Panc1 (cell line): ENCODE measurements around the gene CKM. TPM values are rescaled to one million over a fixed set of nuclear protein-coding genes. Genes with fewer than 3 reads are reported as not detected.

Experiments
- ATAC-seq: fragments of 200-7000 bp; cut with Tn5 transposase; 2 replicates; pipeline ENCODE4 v1.9.1; 2020; ENCODE audit warnings: mild to moderate bottlenecking, moderate library complexity
- BruUV-seq: library from RNA; stranded (reverse); fragments of 400-500 nt; replicated peaks from 2 replicates; lab custom pipeline; 2021; lab: Mats Ljungman, UMichigan
- CTCF ChIA-PET: fragments of 300-600 bp; sonication (Branson Sonifier 250); formaldehyde crosslinking; loops from one replicate; lab custom pipeline; 2022; ENCODE audit warnings: antibody characterized with exemption; lab: Charles Lee
- POLR2A ChIA-PET: fragments of 300-600 bp; sonication (Branson Sonifier 250); formaldehyde crosslinking; loops from one replicate; lab custom pipeline; 2022; ENCODE audit warnings: antibody characterized with exemption; lab: Charles Lee
- DNase-seq: peaks from one replicate; pipeline ENCODE4 v3.0.0-alpha.2; 2010; ENCODE audit warnings: low read depth, low spot score
- H3K27ac ChIP-seq: 2 replicates; pipeline ENCODE4 v1.5.1; 2011; ENCODE audit warnings: mild to moderate bottlenecking, low read length, inconsistent platforms
- H3K27me3 ChIP-seq: fragments of 200-500 bp; sonication (Bioruptor generic); 2 replicates; pipeline ENCODE4 v1.6.0; 2014; ENCODE audit warnings: low read length, inconsistent platforms; ENCODE audit not compliant: control insufficient read depth, insufficient read depth
- H3K36me3 ChIP-seq: fragments of 200-500 bp; sonication (Bioruptor generic); 2 replicates; pipeline ENCODE4 v1.5.1; 2014; ENCODE audit warnings: inconsistent platforms, mild to moderate bottlenecking, low read length, moderate library complexity; ENCODE audit not compliant: control insufficient read depth, insufficient read depth
- H3K4me1 ChIP-seq: 2 replicates; pipeline ENCODE4 v1.5.1; 2011; ENCODE audit warnings: inconsistent platforms, mild to moderate bottlenecking, low read length, moderate library complexity; ENCODE audit not compliant: control insufficient read depth, insufficient read depth
- H3K4me3 ChIP-seq, 2 experiments: 2 replicates each; pipeline ENCODE4 v1.5.1; 2011 to 2012; ENCODE audit warnings: low read depth in 2 of 2, low read length in 2 of 2, mild to moderate bottlenecking in 2 of 2, inconsistent platforms in 1 of 2, moderate library complexity in 1 of 2
- H3K9me3 ChIP-seq: fragments of 200-500 bp; sonication (Bioruptor generic); 2 replicates; pipeline ENCODE4 v1.5.1; 2014; ENCODE audit warnings: low read depth, mild to moderate bottlenecking, inconsistent platforms, low read length, moderate library complexity; ENCODE audit not compliant: control insufficient read depth, insufficient read depth
- POLR2AphosphoS5 ChIP-seq: IDR thresholded peaks from 2 replicates; pipeline ENCODE4 v1.6.1; 2012; ENCODE audit warnings: mild to moderate bottlenecking, low read depth, low read length, moderate library complexity
- SIN3A ChIP-seq: IDR thresholded peaks from 2 replicates; pipeline ENCODE4 v1.6.1; 2012; ENCODE audit warnings: low read depth, mild to moderate bottlenecking, low read length, moderate library complexity, borderline replicate concordance; ENCODE audit not compliant: insufficient read depth
- TCF7L2 ChIP-seq: IDR thresholded peaks from 2 replicates; pipeline ENCODE4 v1.6.1; 2011; ENCODE audit warnings: mild to moderate bottlenecking, low read depth, low read length, inconsistent platforms
- in situ Hi-C: cut with HindIII; loops from 2 replicates; pipeline ENCODE4 v1.10.0; 2016; ENCODE audit warnings: low sequenced_read_pairs, low pct_unique_long_range_greater_than_20kb
- intact Hi-C: fragments of 100-400 bp; cut with micrococcal nuclease; formaldehyde crosslinking; loops from one replicate; pipeline ENCODE4 v1.10.0; 2022; ENCODE audit not compliant: unreplicated experiment
- total RNA-seq: library from RNA; stranded (reverse); gene quantifications from one replicate; pipeline ENCODE4 v1.2.1, GENCODE V29; 2021; ENCODE audit not compliant: unreplicated experiment
- TF ChIP-seq, protein P1 (sequence below): fragments of 450-650 bp; IDR thresholded peaks from 2 replicates; pipeline ENCODE4 v1.5.1; 2017; ENCODE audit warnings: mild to moderate bottlenecking
- TF ChIP-seq, protein P2 (sequence below), 2 experiments: IDR thresholded peaks; 2 replicates each; pipeline ENCODE4 v1.6.1; 2011 to 2012; ENCODE audit warnings: low read depth in 2 of 2, control low read depth in 1 of 2, low read length in 1 of 2, mild to moderate bottlenecking in 1 of 2, moderate library complexity in 1 of 2; ENCODE audit not compliant: insufficient read depth in 1 of 2

Gene CKM
- total RNA-seq, 1 experiment from 2014 or later = not detected

GRCh38 chr19:45298264-45298663, 24.4 kb downstream of the CKM start:
- in situ Hi-C loops = no loop called here
- no peak overlapping the region for H3K4me3 ChIP-seq
- H3K9me3 ChIP-seq = no peaks in the 10 kb centered on the region
- BruUV-seq = no TSS peak
- CTCF ChIA-PET = no interaction called here
- intact Hi-C loops = no loop called here
- H3K27me3 ChIP-seq = no peaks in the 10 kb centered on the region
- no peaks in the 10 kb centered on the region for H3K4me1 ChIP-seq
- H3K36me3 ChIP-seq = no peaks in the 10 kb centered on the region
- TF ChIP-seq, protein P1, sequence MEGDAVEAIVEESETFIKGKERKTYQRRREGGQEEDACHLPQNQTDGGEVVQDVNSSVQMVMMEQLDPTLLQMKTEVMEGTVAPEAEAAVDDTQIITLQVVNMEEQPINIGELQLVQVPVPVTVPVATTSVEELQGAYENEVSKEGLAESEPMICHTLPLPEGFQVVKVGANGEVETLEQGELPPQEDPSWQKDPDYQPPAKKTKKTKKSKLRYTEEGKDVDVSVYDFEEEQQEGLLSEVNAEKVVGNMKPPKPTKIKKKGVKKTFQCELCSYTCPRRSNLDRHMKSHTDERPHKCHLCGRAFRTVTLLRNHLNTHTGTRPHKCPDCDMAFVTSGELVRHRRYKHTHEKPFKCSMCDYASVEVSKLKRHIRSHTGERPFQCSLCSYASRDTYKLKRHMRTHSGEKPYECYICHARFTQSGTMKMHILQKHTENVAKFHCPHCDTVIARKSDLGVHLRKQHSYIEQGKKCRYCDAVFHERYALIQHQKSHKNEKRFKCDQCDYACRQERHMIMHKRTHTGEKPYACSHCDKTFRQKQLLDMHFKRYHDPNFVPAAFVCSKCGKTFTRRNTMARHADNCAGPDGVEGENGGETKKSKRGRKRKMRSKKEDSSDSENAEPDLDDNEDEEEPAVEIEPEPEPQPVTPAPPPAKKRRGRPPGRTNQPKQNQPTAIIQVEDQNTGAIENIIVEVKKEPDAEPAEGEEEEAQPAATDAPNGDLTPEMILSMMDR = no peak
- no peak for TF ChIP-seq POLR2AphosphoS5
- TF ChIP-seq, protein P2, sequence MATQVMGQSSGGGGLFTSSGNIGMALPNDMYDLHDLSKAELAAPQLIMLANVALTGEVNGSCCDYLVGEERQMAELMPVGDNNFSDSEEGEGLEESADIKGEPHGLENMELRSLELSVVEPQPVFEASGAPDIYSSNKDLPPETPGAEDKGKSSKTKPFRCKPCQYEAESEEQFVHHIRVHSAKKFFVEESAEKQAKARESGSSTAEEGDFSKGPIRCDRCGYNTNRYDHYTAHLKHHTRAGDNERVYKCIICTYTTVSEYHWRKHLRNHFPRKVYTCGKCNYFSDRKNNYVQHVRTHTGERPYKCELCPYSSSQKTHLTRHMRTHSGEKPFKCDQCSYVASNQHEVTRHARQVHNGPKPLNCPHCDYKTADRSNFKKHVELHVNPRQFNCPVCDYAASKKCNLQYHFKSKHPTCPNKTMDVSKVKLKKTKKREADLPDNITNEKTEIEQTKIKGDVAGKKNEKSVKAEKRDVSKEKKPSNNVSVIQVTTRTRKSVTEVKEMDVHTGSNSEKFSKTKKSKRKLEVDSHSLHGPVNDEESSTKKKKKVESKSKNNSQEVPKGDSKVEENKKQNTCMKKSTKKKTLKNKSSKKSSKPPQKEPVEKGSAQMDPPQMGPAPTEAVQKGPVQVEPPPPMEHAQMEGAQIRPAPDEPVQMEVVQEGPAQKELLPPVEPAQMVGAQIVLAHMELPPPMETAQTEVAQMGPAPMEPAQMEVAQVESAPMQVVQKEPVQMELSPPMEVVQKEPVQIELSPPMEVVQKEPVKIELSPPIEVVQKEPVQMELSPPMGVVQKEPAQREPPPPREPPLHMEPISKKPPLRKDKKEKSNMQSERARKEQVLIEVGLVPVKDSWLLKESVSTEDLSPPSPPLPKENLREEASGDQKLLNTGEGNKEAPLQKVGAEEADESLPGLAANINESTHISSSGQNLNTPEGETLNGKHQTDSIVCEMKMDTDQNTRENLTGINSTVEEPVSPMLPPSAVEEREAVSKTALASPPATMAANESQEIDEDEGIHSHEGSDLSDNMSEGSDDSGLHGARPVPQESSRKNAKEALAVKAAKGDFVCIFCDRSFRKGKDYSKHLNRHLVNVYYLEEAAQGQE (IDR thresholded peaks at IDR 0.05; ENCODE audit: insufficient read depth in 1 of 2, low read depth in 2 of 2, low read length in 1 of 2) = no peak
- no peak for TF ChIP-seq SIN3A
- TF ChIP-seq TCF7L2 = no peak
- no peak for DNase-seq
- no peak overlapping the region for H3K27ac ChIP-seq
- no peak for ATAC-seq
- POLR2A ChIA-PET = no interaction called here

DNA sequence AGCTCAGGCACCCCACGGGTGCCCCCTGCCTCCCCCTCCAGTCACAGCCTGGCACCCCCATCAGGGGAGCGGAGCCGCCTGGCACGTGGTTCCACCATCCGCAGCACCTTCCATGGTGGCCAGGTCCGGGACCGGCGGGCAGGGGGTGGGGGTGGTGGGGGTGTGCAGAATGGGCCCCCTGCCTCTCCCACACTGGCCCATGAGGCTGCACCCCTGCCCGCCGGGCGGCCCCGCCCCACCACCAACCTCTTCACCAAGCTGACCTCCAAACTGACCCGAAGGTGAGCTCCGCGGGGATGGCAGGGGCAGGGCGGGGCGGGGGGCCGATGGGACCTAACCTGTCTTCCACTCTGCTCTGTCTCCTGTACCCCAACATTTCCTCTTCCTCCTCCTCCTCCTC, 25.0 kb downstream of the CKM start:
- POLR2A ChIA-PET = no interaction called here
- in situ Hi-C loops (no loop called here), intact Hi-C loops (no loop called here)
- no peak for DNase-seq
- no peaks in the 10 kb centered on the region for H3K27me3 ChIP-seq
- no peaks in the 10 kb centered on the region for H3K36me3 ChIP-seq
- no peak overlapping the region for H3K27ac ChIP-seq
- CTCF ChIA-PET = no interaction called here
- no peak overlapping the region for H3K4me3 ChIP-seq
- BruUV-seq = no TSS peak
- no peaks in the 10 kb centered on the region for H3K4me1 ChIP-seq
- H3K9me3 ChIP-seq = no peaks in the 10 kb centered on the region
- ATAC-seq = no peak
- TF ChIP-seq TCF7L2 = no peak
- TF ChIP-seq, protein P2 (IDR thresholded peaks at IDR 0.05; ENCODE audit: insufficient read depth in 1 of 2, low read depth in 2 of 2, low read length in 1 of 2) = no peak
- TF ChIP-seq, protein P1 = no peak
- no peak for TF ChIP-seq SIN3A
- TF ChIP-seq POLR2AphosphoS5 = no peak
